HUDEP-2 (cell line): ENCODE results near the gene FAM187B.
"Not testable (repeated sequence)": the region's sequence is repeated elsewhere in the genome, so short reads cannot be mapped to it uniquely, and the experiment has no call there.

Source experiments
- DNase-seq, 76 experiments: peaks; one replicate each; lab custom pipeline; 2025; ENCODE audit not compliant: unreplicated experiment in 76 of 76; lab: John Stamatoyannopoulos, UW

The FAM187B gene

GRCh38 chr19:35216016-35216832 lies 12.3 kb downstream of the FAM187B start:
- DNase-seq, result no peak

GRCh38 chr19:35214766-35215422 lies 13.6 kb downstream of the FAM187B start:
- DNase-seq, result no peak

DNA sequence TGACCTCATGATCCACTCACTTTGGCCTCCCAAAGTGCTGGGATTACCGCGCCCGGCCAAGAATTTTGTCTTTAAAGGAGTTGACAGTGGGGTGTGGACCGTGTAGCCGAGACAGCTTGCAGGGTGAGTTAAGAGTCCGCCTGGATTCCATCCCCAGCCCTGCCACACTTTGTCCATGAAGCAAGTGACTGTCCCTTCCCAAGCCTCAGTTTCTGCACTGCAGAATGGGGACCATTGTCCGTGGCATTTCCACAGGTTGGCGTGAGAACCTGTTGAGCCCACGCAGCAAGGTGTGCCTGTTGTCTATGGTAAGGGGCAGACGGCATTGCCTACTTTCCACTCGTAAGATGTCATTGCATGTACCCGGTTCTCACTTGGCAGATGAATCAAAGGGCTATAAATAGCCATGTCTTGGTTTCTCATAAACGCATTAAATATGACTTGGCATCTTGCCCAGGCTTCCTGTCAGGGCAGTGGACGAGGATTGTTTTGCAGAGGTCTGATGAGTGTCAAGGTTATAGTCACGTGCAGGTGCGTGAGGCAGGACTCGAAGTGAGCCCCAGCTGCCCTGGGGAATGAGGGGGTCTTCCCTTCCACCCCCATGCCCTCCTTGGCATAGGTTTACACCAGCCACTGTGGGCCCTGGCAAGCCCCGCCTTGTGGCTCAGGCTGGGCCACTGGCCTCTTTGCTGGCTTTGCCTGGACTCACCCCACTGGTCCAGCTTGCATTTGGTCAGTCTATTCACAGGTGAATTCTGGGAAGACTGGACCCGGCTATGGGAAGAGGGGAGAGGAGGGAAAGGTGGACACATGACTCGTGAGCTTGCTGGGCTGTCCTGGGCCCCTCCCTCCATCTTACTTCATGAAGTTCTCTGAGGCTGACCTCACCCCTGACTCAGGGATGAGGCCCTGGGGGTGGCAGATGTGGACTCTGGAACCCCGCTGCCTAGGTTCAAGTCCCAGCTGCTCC lies 14.6 kb downstream of the FAM187B start:
- DNase-seq, result peak in 43 of 76 experiments; percentile 11 to 78 (median 40)

- DNase-seq, result no peak
These were observed 16.3 kb downstream of the FAM187B start for GRCh38 chr19:35212241-35212640.

DNA sequence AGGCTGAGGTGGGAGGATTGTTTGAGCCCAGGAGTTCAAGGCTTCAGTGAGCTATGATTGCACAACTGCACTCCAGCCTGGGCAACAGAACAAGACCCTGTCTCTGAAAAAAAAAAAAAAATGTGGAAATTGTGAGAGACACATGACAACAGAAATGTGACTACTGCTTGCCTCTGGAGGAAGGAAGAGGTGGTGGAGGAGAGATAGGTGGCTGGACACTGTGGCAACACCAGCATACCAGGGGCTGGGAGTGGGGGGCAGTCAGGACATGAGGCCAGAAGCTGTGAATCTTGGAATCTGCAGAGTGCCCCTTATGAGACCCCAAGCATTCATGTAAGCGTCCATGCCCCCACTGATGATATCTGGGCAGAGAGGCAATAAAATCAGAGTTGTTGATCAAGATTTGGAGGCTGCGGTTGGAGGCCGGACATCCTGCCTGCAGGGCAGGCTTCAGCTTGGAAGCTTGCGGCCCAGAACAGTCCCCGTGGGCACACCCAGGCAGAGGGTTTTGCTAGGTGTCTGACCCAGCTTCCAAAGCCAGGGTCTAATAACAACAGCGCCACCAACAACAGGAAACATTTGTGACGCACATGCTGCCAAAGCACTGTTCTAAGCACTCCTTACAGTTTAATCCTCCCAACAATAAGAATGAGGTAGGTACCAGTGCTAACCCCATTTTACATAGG lies 16.9 kb downstream of the FAM187B start:
- peak in 3 of 76 experiments; percentile 15 to 39 (median 21) for DNase-seq

GRCh38 chr19:35209646-35210045 lies 18.9 kb downstream of the FAM187B start:
- DNase-seq, result no peak

- DNase-seq, result no peak
These were observed 20.4 kb downstream of the FAM187B start for GRCh38 chr19:35208121-35208520.

- DNase-seq, result no peak
These were observed 21.1 kb downstream of the FAM187B start for GRCh38 chr19:35207391-35207871.

GRCh38 chr19:35206855-35207254 lies 21.7 kb downstream of the FAM187B start:
- no peak for DNase-seq

DNA sequence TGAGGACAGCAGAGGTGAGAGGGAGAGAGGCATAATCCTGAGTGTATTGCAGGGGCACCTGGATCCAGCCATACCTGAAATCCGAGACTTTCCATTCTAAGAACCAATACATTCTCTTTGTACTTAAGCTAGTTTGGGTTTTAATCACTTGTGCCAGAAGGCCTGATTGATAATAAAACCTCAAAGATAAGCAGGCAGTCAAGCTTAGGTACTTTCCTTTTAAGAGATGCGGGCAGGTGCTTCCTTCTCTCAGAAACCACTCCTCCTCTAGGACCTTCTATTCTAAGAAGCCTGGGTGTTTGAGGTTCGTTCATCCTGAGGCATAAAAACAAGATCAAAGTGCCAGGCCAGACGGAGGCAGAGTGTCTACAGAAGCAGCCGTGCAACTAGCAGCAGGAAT lies 22.2 kb downstream of the FAM187B start:
- peak in 5 of 76 experiments; percentile 17 to 37 (median 24) for DNase-seq

DNA sequence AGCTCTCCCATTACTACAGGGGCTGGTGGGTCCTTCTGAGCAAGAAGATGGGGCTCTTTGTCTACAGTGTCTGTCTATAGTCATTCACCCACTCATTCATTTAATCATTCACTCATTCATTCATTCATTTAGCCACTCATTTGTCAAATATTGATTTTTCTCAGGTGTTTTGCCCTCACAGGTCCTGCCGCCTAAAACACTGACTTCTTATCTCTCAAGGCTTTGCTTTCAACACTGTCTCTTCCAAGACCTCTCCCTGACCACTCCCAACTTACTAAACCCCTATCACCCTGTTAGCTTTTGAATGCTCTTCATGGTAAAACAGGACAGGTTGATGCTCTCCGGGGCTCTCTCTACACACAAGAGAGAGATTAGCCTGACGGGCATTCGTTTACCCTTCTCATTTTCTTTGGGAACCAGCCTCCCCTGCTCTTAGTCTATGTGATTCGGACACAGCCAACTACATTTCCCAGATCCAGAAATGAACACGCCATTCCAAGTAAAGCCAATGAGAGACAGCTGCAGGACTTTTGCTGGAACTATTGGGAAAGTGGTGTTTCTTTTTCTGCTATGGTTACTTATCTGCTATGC lies 22.7 kb downstream of the FAM187B start:
- DNase-seq, result no peak

DNA sequence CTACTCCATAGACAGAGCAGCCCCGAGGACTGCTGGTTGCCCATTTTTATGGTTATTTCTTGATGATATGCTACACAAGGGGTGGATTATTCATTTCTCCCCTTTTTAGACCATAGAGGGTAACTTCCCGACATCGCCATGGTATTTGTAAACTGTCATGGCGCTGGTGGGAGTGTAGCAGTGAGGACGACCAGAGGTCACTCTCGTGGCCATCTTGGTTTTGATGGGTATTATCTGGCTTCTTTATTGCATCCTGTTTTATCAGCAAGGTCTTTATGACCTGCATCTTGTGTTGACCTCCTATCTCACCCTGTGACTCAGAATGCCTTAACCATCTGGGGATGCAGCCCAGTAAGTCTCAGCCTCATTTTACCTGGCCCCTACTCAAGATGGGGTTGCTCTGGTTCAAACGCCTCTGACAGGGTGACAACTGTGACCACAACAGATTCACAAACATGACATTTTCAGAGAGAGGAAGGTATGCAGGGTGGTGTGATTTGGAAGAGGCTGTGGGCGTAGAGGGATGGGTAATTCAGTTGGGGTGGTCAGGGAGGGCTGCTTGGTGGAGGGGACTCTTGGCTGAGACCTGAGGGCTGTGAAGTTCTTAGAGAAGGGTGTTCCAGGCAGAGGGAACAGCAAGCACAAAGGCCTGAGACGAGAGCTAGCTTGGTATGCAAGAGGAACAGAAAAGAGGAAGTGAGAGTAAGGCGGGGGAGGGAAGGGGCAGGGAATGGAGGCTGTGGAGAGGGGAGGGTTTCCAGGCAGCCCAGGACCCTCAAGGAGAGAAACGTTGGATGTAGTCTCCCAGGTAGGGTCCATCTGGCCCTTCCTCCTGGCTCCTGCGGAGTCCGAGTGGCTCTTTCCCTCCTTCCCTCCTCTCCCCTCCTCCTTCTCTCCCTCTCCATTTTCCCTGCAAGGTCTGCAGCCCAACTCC lies 23.5 kb downstream of the FAM187B start:
- peak in 22 of 76 experiments; percentile 9 to 71 (median 29) for DNase-seq

DNA sequence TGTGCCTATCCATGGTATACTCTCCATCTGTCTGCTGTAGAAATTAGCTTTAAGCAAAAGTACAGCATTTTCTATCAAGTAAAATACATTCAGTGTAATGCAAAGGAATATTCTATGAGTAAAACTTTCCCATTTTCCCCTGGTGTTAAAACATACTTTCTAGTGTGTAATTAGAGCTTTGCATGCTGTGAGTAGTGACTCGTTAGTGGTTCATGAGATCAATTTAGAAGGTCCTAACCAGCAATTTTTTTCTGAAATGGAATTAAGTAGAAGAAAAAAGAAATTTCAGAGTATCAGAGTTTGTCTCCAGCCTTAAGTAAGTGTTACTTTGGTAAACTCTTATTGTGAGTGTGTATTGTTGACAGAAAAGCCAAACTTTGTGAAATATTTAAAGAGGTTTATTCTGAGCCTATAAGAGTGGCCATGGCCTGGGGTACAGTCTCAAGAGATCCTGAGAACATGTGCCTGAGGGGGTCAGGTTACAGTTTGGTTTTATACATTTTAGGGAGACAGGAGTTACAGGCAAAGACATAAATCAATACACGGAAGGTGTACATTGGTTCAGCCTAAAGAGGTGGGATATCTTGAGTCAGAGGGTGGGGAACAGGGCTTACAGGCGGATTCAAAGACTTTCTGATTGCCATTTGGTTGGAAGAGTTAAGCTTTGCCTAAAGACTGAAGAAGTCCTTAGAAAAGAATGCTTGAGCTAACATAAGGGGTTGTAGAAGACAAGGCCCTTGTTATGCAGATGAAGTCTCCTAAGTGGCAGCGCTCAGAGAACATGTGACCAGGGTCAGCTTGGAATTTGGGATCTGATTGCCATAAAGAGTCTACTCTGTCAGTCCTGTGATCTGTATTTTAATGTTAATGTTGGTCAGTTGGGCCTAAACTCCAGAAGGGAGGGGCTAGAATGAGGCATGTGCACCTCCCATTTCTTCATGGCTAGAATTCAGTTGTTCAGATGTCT lies 25.5 kb downstream of the FAM187B start:
- DNase-seq, result no peak

DNA sequence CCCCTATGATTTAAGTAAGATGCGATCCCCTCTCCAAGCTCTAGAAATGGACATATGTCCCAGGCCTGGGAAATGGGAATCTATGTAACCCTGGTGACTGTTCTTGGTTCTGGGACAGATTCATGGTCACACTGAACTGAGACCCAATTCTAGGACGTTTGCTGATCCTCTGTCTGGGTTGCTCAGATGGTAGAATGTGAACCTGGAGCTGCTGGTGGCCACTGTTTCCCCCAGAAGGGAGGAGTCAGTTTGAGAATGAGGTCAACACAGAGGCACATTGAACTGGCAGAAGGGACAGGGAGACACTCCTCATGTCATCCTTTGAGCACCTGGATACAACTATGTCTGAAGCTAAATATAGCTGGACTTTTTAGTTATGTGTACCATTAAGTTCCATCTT lies 29.1 kb downstream of the FAM187B start:
- no peak for DNase-seq

GRCh38 chr19:35196861-35197260 lies 31.7 kb downstream of the FAM187B start:
- not testable (repeated sequence) for DNase-seq

DNA sequence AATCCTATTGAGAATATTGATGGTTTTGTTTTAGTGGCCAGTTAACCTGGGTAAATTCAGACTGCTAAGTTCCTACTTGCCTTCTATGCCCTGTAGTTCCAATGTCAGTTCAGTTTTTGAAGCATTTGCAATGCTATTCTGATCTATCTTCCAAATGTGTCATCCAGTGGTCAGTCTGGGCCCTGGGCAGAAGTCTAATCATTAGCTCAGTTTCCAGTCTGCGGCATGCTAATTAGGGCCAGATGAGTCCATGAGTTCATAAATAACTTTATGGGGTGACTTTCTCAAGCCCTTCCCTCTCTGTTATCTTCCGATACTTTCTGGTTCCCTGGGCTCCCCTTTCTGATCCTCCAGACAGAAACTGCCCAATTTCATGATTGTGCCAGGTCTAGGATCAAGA lies 32.7 kb downstream of the FAM187B start:
- no peak for DNase-seq
